GM12878 (cell line): ENCODE measurements around the gene SGSH. TPM values are rescaled to one million over a fixed set of nuclear protein-coding genes. Genes with fewer than 3 reads are reported as not detected.

Experiments used
- ATAC-seq: fragments of 200-7000 bp; cut with Tn5 transposase; 3 replicates; pipeline ENCODE4 v1.9.1; 2020; ENCODE audit warnings: mild to moderate bottlenecking, moderate library complexity
- BruUV-seq: library from RNA; stranded (reverse); fragments of 400-500 nt; replicated peaks from 2 replicates; lab custom pipeline; 2021; lab: Mats Ljungman, UMichigan
- CTCF ChIA-PET: fragments of 300-600 bp; sonication (Branson Sonifier 250); formaldehyde crosslinking; extraction: SDS; loops from one replicate; lab custom pipeline; 2021; ENCODE audit warnings: inconsistent platforms; lab: Yijun Ruan, JAX
- POLR2A ChIA-PET: fragments of 350-600 bp; formaldehyde crosslinking; extraction: SDS; loops from one replicate; lab custom pipeline; 2021; ENCODE audit warnings: inconsistent platforms; lab: Charles Lee
- RAD21 ChIA-PET: fragments of 300-600 bp; sonication (Branson Sonifier 250); formaldehyde crosslinking; loops from one replicate; lab custom pipeline; 2023; ENCODE audit warnings: antibody characterized with exemption; ENCODE audit not compliant: unreplicated experiment; lab: Charles Lee
- SMC1A ChIA-PET: fragments of 300-600 bp; sonication (Branson Sonifier 250); formaldehyde crosslinking; loops from one replicate; lab custom pipeline; 2023; ENCODE audit not compliant: unreplicated experiment, uncharacterized antibody; lab: Charles Lee
- DNase-seq: peaks from one replicate; pipeline ENCODE4 v3.0.0-alpha.2; 2011; ENCODE audit warnings: low read depth, low spot score
- FAIRE-seq: peaks from 3 replicates; lab custom pipeline; 2011; peaks lifted over from hg19 to GRCh38; lab: Jason Lieb, UNC
- H2AFZ ChIP-seq: 2 replicates; pipeline ENCODE4 v1.6.0; 2011; ENCODE audit warnings: low read depth, low read length, control low read depth; ENCODE audit not compliant: control insufficient read depth
- H3K27ac ChIP-seq: 2 replicates; pipeline ENCODE4 v1.5.1; 2011; ENCODE audit warnings: control low read depth; ENCODE audit not compliant: control insufficient read depth, insufficient read depth
- H3K27me3 ChIP-seq, 2 experiments: replicated peaks in 1 of 2; 2 replicates each; pipeline versions ENCODE4 v1.6.0 to v1.6.1; 2011; ENCODE audit warnings: low read length in 1 of 2; ENCODE audit not compliant: control insufficient read depth in 2 of 2, insufficient read depth in 2 of 2
- H3K36me3 ChIP-seq, 2 experiments: 2 replicates each; pipeline ENCODE4 v1.5.1; 2011; ENCODE audit warnings: low read length in 1 of 2; ENCODE audit not compliant: control insufficient read depth in 2 of 2, insufficient read depth in 2 of 2
- H3K4me1 ChIP-seq: 2 replicates; pipeline ENCODE4 v1.6.1; 2011; ENCODE audit warnings: mild to moderate bottlenecking, low read length, moderate library complexity, mixed read lengths; ENCODE audit not compliant: control insufficient read depth, insufficient read depth
- H3K4me2 ChIP-seq: 2 replicates; pipeline ENCODE4 v1.6.0; 2011; ENCODE audit warnings: control low read depth; ENCODE audit not compliant: control insufficient read depth, insufficient read depth
- H3K4me3 ChIP-seq: fragments of 200-600 bp; sonication (generic); 2 replicates; pipeline ENCODE4 v1.5.1; 2016
- H3K79me2 ChIP-seq: 2 replicates; pipeline ENCODE4 v1.6.0; 2011; ENCODE audit warnings: low read length; ENCODE audit not compliant: control insufficient read depth, insufficient read depth
- H3K9ac ChIP-seq: 2 replicates; pipeline ENCODE4 v1.8.0; 2011; ENCODE audit warnings: low read length, control low read depth, mixed read lengths; ENCODE audit not compliant: control insufficient read depth, insufficient read depth
- H3K9me3 ChIP-seq: replicated peaks from 3 replicates; pipeline ENCODE4 v1.5.1; 2011; ENCODE audit warnings: mild to moderate bottlenecking, low read length; ENCODE audit not compliant: control insufficient read depth, insufficient read depth
- H4K20me1 ChIP-seq: 2 replicates; pipeline ENCODE4 v1.6.0; 2011; ENCODE audit not compliant: control insufficient read depth, insufficient read depth
- BHLHE40 ChIP-seq, 2 experiments: fragments of 450-650 bp in 1 of 2; IDR thresholded peaks; 2 replicates each; pipeline ENCODE4 v1.6.1; 2011 to 2017; ENCODE audit warnings: low read depth in 2 of 2, borderline replicate concordance in 1 of 2, improper control_type of control experiment in 1 of 2, low read length in 1 of 2, mild to moderate bottlenecking in 1 of 2
- BMI1 ChIP-seq: fragments of 450-650 bp; IDR thresholded peaks from 2 replicates; pipeline ENCODE4 v1.6.1; 2016; ENCODE audit warnings: mild to moderate bottlenecking, moderate library complexity, borderline replicate concordance
- GABPA ChIP-seq: IDR thresholded peaks from 2 replicates; pipeline ENCODE4 v1.6.1; 2014; ENCODE audit warnings: antibody characterized with exemption, low read depth, mild to moderate bottlenecking, inconsistent platforms
- IKZF2 ChIP-seq, 2 experiments: fragments of 450-650 bp; IDR thresholded peaks; 2 replicates each; pipeline ENCODE4 v1.6.1; 2017; ENCODE audit warnings: mild to moderate bottlenecking in 2 of 2, moderate library complexity in 2 of 2
- IRF4 ChIP-seq: IDR thresholded peaks from 2 replicates; pipeline ENCODE4 v1.6.1; 2011; ENCODE audit warnings: low read depth, low read length
- JUND ChIP-seq: IDR thresholded peaks from 2 replicates; pipeline ENCODE4 v1.6.1; 2012; ENCODE audit warnings: low read depth, mild to moderate bottlenecking, low read length, improper control_type of control experiment, moderate library complexity
- KAT2A ChIP-seq: conservative IDR thresholded peaks from 2 replicates; pipeline ENCODE4 v1.6.1; 2011; ENCODE audit warnings: low read depth, low read length; ENCODE audit not compliant: control insufficient read depth
- KDM1A ChIP-seq: fragments of 200-600 bp; sonication (generic); IDR thresholded peaks from 2 replicates; pipeline ENCODE4 v1.6.1; 2016; ENCODE audit warnings: borderline replicate concordance
- RBBP5 ChIP-seq: fragments of 200-600 bp; sonication (generic); conservative IDR thresholded peaks from 2 replicates; pipeline ENCODE4 v1.6.1; 2016
- SREBF2 ChIP-seq: IDR thresholded peaks from 2 replicates; pipeline ENCODE4 v1.6.1; 2012; ENCODE audit warnings: mild to moderate bottlenecking, low read length
- YBX1 ChIP-seq: fragments of 450-650 bp; IDR thresholded peaks from 2 replicates; pipeline ENCODE4 v1.6.1; 2016; ENCODE audit warnings: antibody characterized with exemption
- YY1 ChIP-seq: IDR thresholded peaks from 2 replicates; pipeline ENCODE4 v1.6.1; 2011; ENCODE audit warnings: low read depth, mild to moderate bottlenecking, low read length
- ZNF24 ChIP-seq: fragments of 450-650 bp; IDR thresholded peaks from 2 replicates; pipeline ENCODE4 v1.6.1; 2017; ENCODE audit warnings: antibody characterized with exemption, mild to moderate bottlenecking
- ZZZ3 ChIP-seq: IDR thresholded peaks from 2 replicates; pipeline ENCODE4 v1.6.1; 2011; ENCODE audit warnings: low read depth; ENCODE audit not compliant: control insufficient read depth, insufficient read length
- WGBS: methylation state at CpG from one replicate; pipeline ENCODE4 v1.1.6; 2016; ENCODE audit warnings: low lambda C conversion rate; ENCODE audit not compliant: insufficient replicate concordance, insufficient coverage; ENCODE audit errors: missing lambda C conversion rate; 5-methylcytosine and 5-hydroxymethylcytosine counted together
- in situ Hi-C: fragments of 300-500 bp; cut with MboI; formaldehyde crosslinking; loops from 9 replicates; pipeline ENCODE4 v1.14.3; 2018; ENCODE audit warnings: mixed read lengths
- intact Hi-C: fragments of 100-400 bp; cut with micrococcal nuclease; formaldehyde crosslinking; loops from one replicate; pipeline ENCODE4 v1.14.2; 2022; ENCODE audit not compliant: unreplicated experiment
- polyA plus RNA-seq, 11 experiments: library from polyadenylated mRNA; depleted of rRNA in 4 of 11; unstranded in 6 of 11; stranded (reverse) in 5 of 11; fragments of >200 nt; fragmentation: Nextera tagmentation in 4 of 11; fragmentation: Illumina TruSeq in 1 of 11; extraction: Ambion mirVana in 4 of 11; extraction: Trizol in 1 of 11; gene quantifications; 1 replicate in 1 of 11; 2 replicates in 10 of 11; pipeline versions ENCODE4 v1.2.1 to v1.2.3, GENCODE V29; 2011 to 2016; ENCODE audit warnings: inconsistent platforms in 2 of 11, missing spikeins in 2 of 11, low read depth in 1 of 11
- total RNA-seq, 4 experiments: library from RNA; depleted of rRNA in 3 of 4; stranded (reverse); fragments of >200 nt in 3 of 4; fragmentation: Illumina TruSeq in 1 of 4; extraction: Trizol in 1 of 4; gene quantifications; 2 replicates each; pipeline versions ENCODE4 v1.2.1 to v1.2.3, GENCODE V29; 2013 to 2021
- TF ChIP-seq, protein P1 (sequence below): fragments of 450-650 bp; IDR thresholded peaks from 2 replicates; pipeline ENCODE4 v1.6.1; 2017; ENCODE audit warnings: mild to moderate bottlenecking
- TF ChIP-seq, protein P2 (sequence below): IDR thresholded peaks from 2 replicates; pipeline ENCODE4 v1.6.1; 2012; ENCODE audit warnings: low read depth, low read length, improper control_type of control experiment
- TF ChIP-seq, protein P3 (sequence below): IDR thresholded peaks from 2 replicates; pipeline ENCODE4 v1.6.1; 2012; ENCODE audit warnings: low read depth, low read length, improper control_type of control experiment
- TF ChIP-seq, protein P4 (sequence below): IDR thresholded peaks from 2 replicates; pipeline ENCODE4 v1.6.1; 2012; ENCODE audit warnings: mild to moderate bottlenecking, low read depth, low read length

The SGSH gene
- total and polyA plus RNA-seq, 10 of the 15 experiments (the other 5 are each of a cell fraction or from before 2014, with no cell fraction given), result 0.13 to 17.2 (median 6.0) TPM

DNA sequence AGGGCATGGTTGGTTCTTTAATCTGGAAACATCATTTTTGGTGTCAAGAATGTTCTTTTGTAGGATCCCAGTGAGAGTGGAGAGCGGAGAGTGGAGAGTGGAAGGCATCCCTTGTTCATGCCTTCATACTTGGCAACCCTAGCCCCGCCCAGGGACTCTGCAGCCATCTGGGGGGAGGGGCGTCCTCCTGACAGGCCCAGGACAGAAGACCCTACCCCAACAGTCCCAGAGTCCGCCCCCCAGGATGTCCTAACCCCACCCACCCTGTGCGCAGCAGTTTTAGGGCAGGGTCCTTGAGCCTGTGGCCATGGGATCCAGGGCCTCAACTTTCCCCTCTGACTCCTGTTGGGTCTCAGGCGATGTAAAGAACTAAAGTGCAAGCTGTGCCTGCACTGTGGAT lies 4.5 kb upstream of the SGSH start:
- Histone ChIP-seq H3K27me3 (no peaks in the 10 kb centered on the region), H3K36me3 (no peaks in the 10 kb centered on the region), H3K9me3 (no peaks in the 10 kb centered on the region), H2AFZ (no peak overlapping the region), H3K9ac (no peak overlapping the region)
- DNase-seq, result no peak
- ChIA-PET RAD21 (no interaction called here), SMC1A (interaction anchor here (0.6 kb wide), 1 partner anchor 52 kb away, joined by 3 read pairs; no protein-coding TSS in a partner anchor), CTCF (interaction anchor here (1.1 kb wide), 1 partner anchor 28 kb away, joined by 3 read pairs; no protein-coding TSS in a partner anchor)
- TF ChIP-seq IKZF2 (IDR thresholded peaks at IDR 0.05), result no peak
- no peak for TF ChIP-seq JUND
- TF ChIP-seq, protein P1, sequence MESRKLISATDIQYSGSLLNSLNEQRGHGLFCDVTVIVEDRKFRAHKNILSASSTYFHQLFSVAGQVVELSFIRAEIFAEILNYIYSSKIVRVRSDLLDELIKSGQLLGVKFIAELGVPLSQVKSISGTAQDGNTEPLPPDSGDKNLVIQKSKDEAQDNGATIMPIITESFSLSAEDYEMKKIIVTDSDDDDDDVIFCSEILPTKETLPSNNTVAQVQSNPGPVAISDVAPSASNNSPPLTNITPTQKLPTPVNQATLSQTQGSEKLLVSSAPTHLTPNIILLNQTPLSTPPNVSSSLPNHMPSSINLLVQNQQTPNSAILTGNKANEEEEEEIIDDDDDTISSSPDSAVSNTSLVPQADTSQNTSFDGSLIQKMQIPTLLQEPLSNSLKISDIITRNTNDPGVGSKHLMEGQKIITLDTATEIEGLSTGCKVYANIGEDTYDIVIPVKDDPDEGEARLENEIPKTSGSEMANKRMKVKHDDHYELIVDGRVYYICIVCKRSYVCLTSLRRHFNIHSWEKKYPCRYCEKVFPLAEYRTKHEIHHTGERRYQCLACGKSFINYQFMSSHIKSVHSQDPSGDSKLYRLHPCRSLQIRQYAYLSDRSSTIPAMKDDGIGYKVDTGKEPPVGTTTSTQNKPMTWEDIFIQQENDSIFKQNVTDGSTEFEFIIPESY, result no peak
- no peak for TF ChIP-seq YY1
- TF ChIP-seq ZZZ3, result no peak
- TF ChIP-seq, protein P2, sequence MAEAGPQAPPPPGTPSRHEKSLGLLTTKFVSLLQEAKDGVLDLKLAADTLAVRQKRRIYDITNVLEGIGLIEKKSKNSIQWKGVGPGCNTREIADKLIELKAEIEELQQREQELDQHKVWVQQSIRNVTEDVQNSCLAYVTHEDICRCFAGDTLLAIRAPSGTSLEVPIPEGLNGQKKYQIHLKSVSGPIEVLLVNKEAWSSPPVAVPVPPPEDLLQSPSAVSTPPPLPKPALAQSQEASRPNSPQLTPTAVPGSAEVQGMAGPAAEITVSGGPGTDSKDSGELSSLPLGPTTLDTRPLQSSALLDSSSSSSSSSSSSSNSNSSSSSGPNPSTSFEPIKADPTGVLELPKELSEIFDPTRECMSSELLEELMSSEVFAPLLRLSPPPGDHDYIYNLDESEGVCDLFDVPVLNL, result no peak
- TF ChIP-seq, protein P3, sequence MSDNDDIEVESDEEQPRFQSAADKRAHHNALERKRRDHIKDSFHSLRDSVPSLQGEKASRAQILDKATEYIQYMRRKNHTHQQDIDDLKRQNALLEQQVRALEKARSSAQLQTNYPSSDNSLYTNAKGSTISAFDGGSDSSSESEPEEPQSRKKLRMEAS, result no peak
- no peak for TF ChIP-seq IRF4
- TF ChIP-seq ZNF24, result no peak
- no peak for TF ChIP-seq BHLHE40 (IDR thresholded peaks at IDR 0.05; ENCODE audit: borderline replicate concordance in 1 of 2, low read depth in 2 of 2, low read length in 1 of 2)
- no peak for TF ChIP-seq YBX1
- TF ChIP-seq SREBF2, result no peak
- no peak for TF ChIP-seq GABPA
- no peak for TF ChIP-seq KDM1A
- no peak for TF ChIP-seq RBBP5
- no peak for TF ChIP-seq KAT2A
- TF ChIP-seq, protein P4, sequence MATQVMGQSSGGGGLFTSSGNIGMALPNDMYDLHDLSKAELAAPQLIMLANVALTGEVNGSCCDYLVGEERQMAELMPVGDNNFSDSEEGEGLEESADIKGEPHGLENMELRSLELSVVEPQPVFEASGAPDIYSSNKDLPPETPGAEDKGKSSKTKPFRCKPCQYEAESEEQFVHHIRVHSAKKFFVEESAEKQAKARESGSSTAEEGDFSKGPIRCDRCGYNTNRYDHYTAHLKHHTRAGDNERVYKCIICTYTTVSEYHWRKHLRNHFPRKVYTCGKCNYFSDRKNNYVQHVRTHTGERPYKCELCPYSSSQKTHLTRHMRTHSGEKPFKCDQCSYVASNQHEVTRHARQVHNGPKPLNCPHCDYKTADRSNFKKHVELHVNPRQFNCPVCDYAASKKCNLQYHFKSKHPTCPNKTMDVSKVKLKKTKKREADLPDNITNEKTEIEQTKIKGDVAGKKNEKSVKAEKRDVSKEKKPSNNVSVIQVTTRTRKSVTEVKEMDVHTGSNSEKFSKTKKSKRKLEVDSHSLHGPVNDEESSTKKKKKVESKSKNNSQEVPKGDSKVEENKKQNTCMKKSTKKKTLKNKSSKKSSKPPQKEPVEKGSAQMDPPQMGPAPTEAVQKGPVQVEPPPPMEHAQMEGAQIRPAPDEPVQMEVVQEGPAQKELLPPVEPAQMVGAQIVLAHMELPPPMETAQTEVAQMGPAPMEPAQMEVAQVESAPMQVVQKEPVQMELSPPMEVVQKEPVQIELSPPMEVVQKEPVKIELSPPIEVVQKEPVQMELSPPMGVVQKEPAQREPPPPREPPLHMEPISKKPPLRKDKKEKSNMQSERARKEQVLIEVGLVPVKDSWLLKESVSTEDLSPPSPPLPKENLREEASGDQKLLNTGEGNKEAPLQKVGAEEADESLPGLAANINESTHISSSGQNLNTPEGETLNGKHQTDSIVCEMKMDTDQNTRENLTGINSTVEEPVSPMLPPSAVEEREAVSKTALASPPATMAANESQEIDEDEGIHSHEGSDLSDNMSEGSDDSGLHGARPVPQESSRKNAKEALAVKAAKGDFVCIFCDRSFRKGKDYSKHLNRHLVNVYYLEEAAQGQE, result no peak
- TF ChIP-seq BMI1, result no peak
- TF ChIP-seq, all 136 proteins: peak for 0
- FAIRE-seq, result no peak
- in situ Hi-C loops, result no loop called here
- H3K4me1 ChIP-seq, result no peaks in the 10 kb centered on the region
- BruUV-seq, result no TSS peak
- H4K20me1 ChIP-seq, result no peaks in the 10 kb centered on the region
- H3K79me2 ChIP-seq, result peaks cover 2% of the 10 kb centered on the region
- intact Hi-C loops, result no loop called here
- POLR2A ChIA-PET, result no interaction called here
- ATAC-seq, result no peak
- H3K4me3 ChIP-seq, result no peak overlapping the region
- H3K27ac ChIP-seq, result no peak overlapping the region
- H3K4me2 ChIP-seq, result no peak overlapping the region
- WGBS, result 38% methylated on average over 6 of the region's 6 CpGs
